Keratinocyte (primary cell): ENCODE data around the gene COA4. TPM values are rescaled to one million over a fixed set of nuclear protein-coding genes. Genes with fewer than 3 reads are reported as not detected.

Experiments used
- DNase-seq: peaks from one replicate; pipeline ENCODE4 v3.0.0-alpha.2; 2011; ENCODE audit warnings: low read depth, missing footprints, low spot score
- FAIRE-seq: peaks from 2 replicates; lab custom pipeline; 2011; peaks lifted over from hg19 to GRCh38; lab: Jason Lieb, UNC
- H2AFZ ChIP-seq: 2 replicates; pipeline ENCODE4 v1.6.0; 2012; ENCODE audit warnings: low read length, control low read depth, inconsistent platforms; ENCODE audit not compliant: control insufficient read depth
- H3K27ac ChIP-seq: 2 replicates; pipeline ENCODE4 v1.5.1; 2011; ENCODE audit warnings: low read length; ENCODE audit not compliant: control insufficient read depth, insufficient read depth
- H3K27me3 ChIP-seq: 3 replicates; pipeline ENCODE4 v1.6.0; 2011; ENCODE audit warnings: low read length; ENCODE audit not compliant: control insufficient read depth, insufficient read depth; ENCODE audit errors: extremely low read depth
- H3K36me3 ChIP-seq, 2 experiments: 2 replicates in 1 of 2; 3 replicates in 1 of 2; pipeline ENCODE4 v1.5.1; 2011; ENCODE audit warnings: low read length in 2 of 2, mild to moderate bottlenecking in 1 of 2; ENCODE audit not compliant: control insufficient read depth in 2 of 2, insufficient read depth in 2 of 2; ENCODE audit errors: extremely low read depth in 1 of 2
- H3K4me1 ChIP-seq: 3 replicates; pipeline ENCODE4 v1.5.1; 2011; ENCODE audit warnings: low read length; ENCODE audit not compliant: control insufficient read depth, insufficient read depth; ENCODE audit errors: extremely low read depth
- H3K4me2 ChIP-seq: 3 replicates; pipeline ENCODE4 v1.6.0; 2011; ENCODE audit warnings: low read depth, low read length; ENCODE audit not compliant: control insufficient read depth, insufficient read depth; ENCODE audit errors: extremely low read depth
- H3K4me3 ChIP-seq, 3 experiments: fragments of 200-600 bp in 1 of 3; sonication (generic) in 1 of 3; 2 replicates in 2 of 3; 3 replicates in 1 of 3; pipeline ENCODE4 v1.5.1; 2011 to 2016; ENCODE audit warnings: low read length in 3 of 3, mild to moderate bottlenecking in 3 of 3, control low read depth in 2 of 3, inconsistent platforms in 1 of 3, low read depth in 1 of 3, mixed read lengths in 1 of 3, mixed run types in 1 of 3, moderate library complexity in 1 of 3; ENCODE audit not compliant: control insufficient read depth in 2 of 3, insufficient read depth in 2 of 3; ENCODE audit errors: extremely low read depth in 1 of 3
- H3K79me2 ChIP-seq: 2 replicates; pipeline ENCODE4 v1.6.0; 2012; ENCODE audit warnings: low read length; ENCODE audit not compliant: control insufficient read depth, insufficient read depth
- H3K9ac ChIP-seq: 3 replicates; pipeline ENCODE4 v1.6.0; 2011; ENCODE audit warnings: low read length; ENCODE audit not compliant: control insufficient read depth, insufficient read depth; ENCODE audit errors: extremely low read depth
- H3K9me1 ChIP-seq: 3 replicates; pipeline ENCODE4 v1.6.0; 2011; ENCODE audit warnings: low read length; ENCODE audit not compliant: control insufficient read depth, insufficient read depth; ENCODE audit errors: extremely low read depth
- H3K9me3 ChIP-seq: 2 replicates; pipeline ENCODE4 v1.5.1; 2012; ENCODE audit warnings: low read depth, low read length; ENCODE audit not compliant: control insufficient read depth
- H4K20me1 ChIP-seq: 3 replicates; pipeline ENCODE4 v1.6.0; 2011; ENCODE audit warnings: low read length; ENCODE audit not compliant: control insufficient read depth, insufficient read depth; ENCODE audit errors: extremely low read depth
- EZH2 ChIP-seq: IDR thresholded peaks from one replicate; pipeline ENCODE4 v1.6.1; 2012; ENCODE audit warnings: inconsistent platforms, mild to moderate bottlenecking, low read length, moderate library complexity
- dilution Hi-C: fragments of 300-500 bp; cut with MboI; formaldehyde crosslinking; loops from one replicate; pipeline ENCODE4 v1.7.0; 2020; ENCODE audit warnings: low sequenced_read_pairs; ENCODE audit not compliant: extremely low pct_ligation_motif_present
- polyA plus RNA-seq, 5 experiments: library from polyadenylated mRNA; depleted of rRNA in 3 of 5; stranded (reverse) in 3 of 5; stranded (forward) in 1 of 5; unstranded in 1 of 5; fragments of >200 nt; gene quantifications; 1 replicate in 1 of 5; 2 replicates in 3 of 5; 3 replicates in 1 of 5; pipeline versions ENCODE4 v1.2.1 to v1.2.3, GENCODE V29; 2011 to 2012; ENCODE audit warnings: missing spikeins in 2 of 5, low read depth in 1 of 5, low replicate concordance in 1 of 5
- TF ChIP-seq, protein P1 (sequence below), 3 experiments: IDR thresholded peaks in 1 of 3; conservative IDR thresholded peaks in 1 of 3; optimal IDR thresholded peaks in 1 of 3; 2 replicates in 2 of 3; 3 replicates in 1 of 3; pipeline versions ENCODE3 to v1.5.1; 2011; ENCODE audit warnings: low read length in 3 of 3, mild to moderate bottlenecking in 3 of 3, moderate library complexity in 2 of 3, control low read depth in 1 of 3, inconsistent platforms in 1 of 3; ENCODE audit not compliant: insufficient read depth in 2 of 3; ENCODE audit errors: extremely low read depth in 1 of 3

The COA4 gene
- polyA plus RNA-seq, 1 donor (not counting 4 experiments of a cell fraction or from before 2014, with no cell fraction given), result 82.2 TPM

DNA sequence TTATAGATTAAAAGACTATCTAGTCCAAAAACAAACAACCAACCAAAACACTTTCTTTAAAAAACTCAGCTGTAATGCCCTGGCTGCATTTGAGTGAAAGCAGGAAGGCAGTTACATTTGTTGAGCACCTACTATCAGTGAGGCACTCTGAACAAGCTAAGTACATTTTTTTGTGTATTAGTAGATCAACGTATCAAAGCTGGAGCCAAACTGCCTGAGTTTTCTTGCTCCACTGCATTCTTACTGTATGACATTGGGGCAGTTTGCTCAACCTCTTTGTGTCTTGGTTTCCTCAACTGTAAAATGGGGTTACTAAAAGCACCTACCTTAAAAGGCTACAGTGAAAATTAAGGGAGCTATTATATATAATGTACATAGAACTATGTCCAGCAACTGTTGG is 22.0 kb downstream of the COA4 start:
- Histone ChIP-seq H3K36me3 (peaks cover 0 to 6% of the 10 kb centered on the region in 2 experiments), H2AFZ (no peak overlapping the region), H3K9me1 (no peaks in the 10 kb centered on the region), H3K27me3 (no peaks in the 10 kb centered on the region), H3K27ac (no peak overlapping the region), H3K4me1 (peaks cover 15% of the 10 kb centered on the region), H3K4me2 (peak overlapping the region; percentile 12), H3K79me2 (no peaks in the 10 kb centered on the region), H3K4me3 (no peak overlapping the region), H3K9me3 (no peaks in the 10 kb centered on the region), H3K9ac (no peak overlapping the region), H4K20me1 (no peaks in the 10 kb centered on the region)
- DNase-seq (no peak), FAIRE-seq (no peak)
- dilution Hi-C loops, result no loop called here
- TF ChIP-seq EZH2, result no peak
- TF ChIP-seq, protein P1, sequence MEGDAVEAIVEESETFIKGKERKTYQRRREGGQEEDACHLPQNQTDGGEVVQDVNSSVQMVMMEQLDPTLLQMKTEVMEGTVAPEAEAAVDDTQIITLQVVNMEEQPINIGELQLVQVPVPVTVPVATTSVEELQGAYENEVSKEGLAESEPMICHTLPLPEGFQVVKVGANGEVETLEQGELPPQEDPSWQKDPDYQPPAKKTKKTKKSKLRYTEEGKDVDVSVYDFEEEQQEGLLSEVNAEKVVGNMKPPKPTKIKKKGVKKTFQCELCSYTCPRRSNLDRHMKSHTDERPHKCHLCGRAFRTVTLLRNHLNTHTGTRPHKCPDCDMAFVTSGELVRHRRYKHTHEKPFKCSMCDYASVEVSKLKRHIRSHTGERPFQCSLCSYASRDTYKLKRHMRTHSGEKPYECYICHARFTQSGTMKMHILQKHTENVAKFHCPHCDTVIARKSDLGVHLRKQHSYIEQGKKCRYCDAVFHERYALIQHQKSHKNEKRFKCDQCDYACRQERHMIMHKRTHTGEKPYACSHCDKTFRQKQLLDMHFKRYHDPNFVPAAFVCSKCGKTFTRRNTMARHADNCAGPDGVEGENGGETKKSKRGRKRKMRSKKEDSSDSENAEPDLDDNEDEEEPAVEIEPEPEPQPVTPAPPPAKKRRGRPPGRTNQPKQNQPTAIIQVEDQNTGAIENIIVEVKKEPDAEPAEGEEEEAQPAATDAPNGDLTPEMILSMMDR (optimal IDR thresholded peaks at IDR 0.05 in 1 of 3, IDR thresholded peaks at IDR 0.05 in 1 of 3, conservative IDR thresholded peaks at IDR 0.05 in 1 of 3; ENCODE audit: extremely low read depth in 1 of 3, insufficient read depth in 2 of 3, low read length in 3 of 3), result no peak

DNA sequence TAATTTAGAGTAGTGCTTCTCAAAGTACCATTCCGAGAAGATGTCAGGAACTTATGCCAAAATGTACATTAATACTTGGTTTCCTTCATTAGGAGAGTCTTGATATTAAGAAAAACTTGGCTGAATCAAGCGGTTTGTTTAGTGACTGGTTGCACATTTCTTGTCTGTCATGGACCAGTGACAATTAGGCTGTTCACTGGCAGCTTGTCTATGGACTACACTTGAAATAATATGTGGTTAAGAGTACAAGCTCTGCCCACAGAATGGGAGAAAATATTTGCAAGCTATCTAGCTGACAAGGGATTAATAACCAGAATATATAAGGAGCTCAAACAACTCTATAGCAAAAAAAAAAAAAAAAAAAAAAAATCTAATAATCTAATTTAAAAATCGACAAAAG is 24.6 kb downstream of the COA4 start:
- dilution Hi-C loops, result no loop called here
- H3K4me3 ChIP-seq, result no peak overlapping the region

More for the DNA sequence above, 24.6 kb downstream of the COA4 start:
- TF ChIP-seq EZH2, result no peak
- TF ChIP-seq, protein P1 (optimal IDR thresholded peaks at IDR 0.05 in 1 of 3, IDR thresholded peaks at IDR 0.05 in 1 of 3, conservative IDR thresholded peaks at IDR 0.05 in 1 of 3; ENCODE audit: extremely low read depth in 1 of 3, insufficient read depth in 2 of 3, low read length in 3 of 3), result no peak
- H3K27ac ChIP-seq, result no peak overlapping the region
- no peak for DNase-seq
- peaks cover 0 to 6% of the 10 kb centered on the region in 2 experiments for H3K36me3 ChIP-seq
- H3K9ac ChIP-seq, result no peak overlapping the region
- no peaks in the 10 kb centered on the region for H3K27me3 ChIP-seq
- no peak overlapping the region for H2AFZ ChIP-seq
- H3K4me2 ChIP-seq, result no peak overlapping the region
- FAIRE-seq, result no peak
- peaks cover 18% of the 10 kb centered on the region for H3K4me1 ChIP-seq
- H3K79me2 ChIP-seq, result no peaks in the 10 kb centered on the region
- H3K9me1 ChIP-seq, result no peaks in the 10 kb centered on the region
- H3K9me3 ChIP-seq, result no peaks in the 10 kb centered on the region
- no peaks in the 10 kb centered on the region for H4K20me1 ChIP-seq
